ENCODE results near the gene RND1. TPM values are rescaled to one million over a fixed set of nuclear protein-coding genes. Genes with fewer than 3 reads are reported as not detected.
"Not testable (repeated sequence)": the region's sequence is repeated elsewhere in the genome, so short reads cannot be mapped to it uniquely, and the experiment has no call there.

Gene RND1
- total RNA-seq, 2 experiments from 2014 or later = 2.3 to 2.9 TPM

DNA sequence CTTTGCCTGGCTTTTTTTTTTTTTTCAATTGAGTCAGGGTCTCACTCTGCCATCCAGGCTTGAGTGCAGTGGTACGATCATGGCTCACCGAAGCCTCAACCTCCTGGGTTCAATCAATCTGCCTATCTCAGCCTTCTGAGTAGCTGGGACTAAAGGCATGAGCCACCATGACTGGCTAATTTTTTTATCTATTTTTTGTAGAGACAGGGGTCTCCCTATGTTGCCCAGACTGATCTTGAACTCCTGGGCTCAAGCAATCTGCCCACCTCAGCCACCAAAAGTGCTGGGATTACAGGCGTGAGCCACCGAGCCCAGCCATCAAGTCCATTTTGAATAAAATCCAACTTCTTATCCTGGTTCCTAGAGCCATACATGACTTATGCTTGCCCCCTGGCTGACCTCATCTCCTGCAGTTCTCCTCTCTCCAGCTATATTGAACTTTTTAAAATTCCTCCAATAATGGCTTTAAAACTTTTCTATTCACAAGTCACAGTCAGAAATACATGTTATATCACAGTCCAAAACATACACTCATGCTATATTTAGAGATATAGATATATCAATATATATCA is 10.4 kb upstream of the RND1 start:
- CTCF ChIA-PET = interaction anchor here (0.6 kb wide), 1 partner anchor 103 kb away, joined by 3 read pairs; no protein-coding TSS in a partner anchor
- POLR2A ChIA-PET = interaction anchor here (0.6 kb wide), 2 partner anchors 17 to 24 kb away, joined by 5 to 8 read pairs; partner anchors contain the start of gene DDX23

DNA sequence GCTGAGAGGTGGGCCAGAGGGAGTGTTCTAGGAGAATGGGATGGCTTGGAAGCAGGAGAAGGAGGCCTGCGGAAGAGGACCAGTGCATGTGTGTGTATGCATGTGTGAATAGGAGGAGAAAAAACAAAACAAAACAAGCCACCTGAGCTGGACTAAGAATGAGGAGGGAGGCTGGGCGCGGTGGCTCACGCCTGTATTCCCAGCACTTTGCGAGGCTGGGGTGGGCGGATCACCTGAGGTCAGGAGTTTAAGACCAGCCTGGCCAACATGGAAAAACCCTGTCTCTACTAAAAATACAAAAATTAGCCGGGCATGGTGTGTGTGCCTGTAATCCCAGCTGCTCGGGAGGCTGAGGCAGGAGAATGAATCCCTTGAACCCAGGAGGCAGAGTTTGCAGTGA is 7.9 kb upstream of the RND1 start:
- POLR2A ChIA-PET = not testable (repeated sequence)
- CTCF ChIA-PET = interaction anchor here (0.6 to 1.4 kb wide), 4 partner anchors 13 to 54 kb away, joined by 3 to 6 read pairs (median 4); no protein-coding TSS in a partner anchor

DNA sequence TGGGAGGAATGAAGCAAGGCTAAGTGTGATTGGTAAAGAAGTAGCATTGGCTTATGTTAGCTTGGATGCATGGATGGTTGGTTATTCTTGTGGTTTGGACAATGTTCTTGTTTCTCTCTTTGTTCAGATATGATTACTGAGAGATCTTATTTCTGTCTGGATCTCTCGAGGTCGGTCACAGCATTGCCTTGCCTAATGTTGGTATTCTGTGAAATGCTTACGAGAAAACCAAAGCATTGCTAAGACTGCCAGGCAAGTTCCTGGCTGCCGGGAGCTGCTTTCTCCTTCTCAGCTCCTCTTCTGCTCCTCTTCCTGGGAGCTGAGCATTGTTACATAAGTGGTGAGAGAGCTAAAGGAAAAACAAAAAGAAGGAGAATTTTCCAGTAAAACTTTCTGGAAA is 7.4 kb upstream of the RND1 start:
- POLR2A ChIA-PET = no interaction called here

DNA sequence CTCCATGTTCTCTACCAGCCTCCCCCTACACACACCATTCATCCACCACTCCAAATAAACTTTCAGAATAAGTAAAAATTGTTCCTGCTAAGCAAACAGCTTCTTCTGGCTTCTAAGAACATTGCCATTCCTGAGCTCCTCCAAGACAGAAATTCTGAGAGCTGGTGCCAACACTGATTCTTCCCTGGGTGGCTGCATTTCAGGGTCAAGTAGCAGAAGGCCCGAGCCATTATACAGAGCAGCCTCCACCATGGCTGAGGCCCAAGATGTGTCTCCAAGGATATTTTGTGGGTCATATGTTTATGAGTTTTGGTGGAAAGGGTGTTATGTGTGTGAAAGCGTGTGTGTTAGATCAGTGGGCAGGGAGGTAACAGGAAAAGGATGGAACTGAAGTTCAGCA is 3.5 kb upstream of the RND1 start:
- ChIA-PET POLR2A (no interaction called here), CTCF (no interaction called here)

More for the DNA sequence above, 7.4 kb upstream of the RND1 start:
- CTCF ChIA-PET = interaction anchor here (0.6 to 1.4 kb wide), 6 partner anchors 14 to 54 kb away, joined by 3 to 6 read pairs (median 4); no protein-coding TSS in a partner anchor

DNA sequence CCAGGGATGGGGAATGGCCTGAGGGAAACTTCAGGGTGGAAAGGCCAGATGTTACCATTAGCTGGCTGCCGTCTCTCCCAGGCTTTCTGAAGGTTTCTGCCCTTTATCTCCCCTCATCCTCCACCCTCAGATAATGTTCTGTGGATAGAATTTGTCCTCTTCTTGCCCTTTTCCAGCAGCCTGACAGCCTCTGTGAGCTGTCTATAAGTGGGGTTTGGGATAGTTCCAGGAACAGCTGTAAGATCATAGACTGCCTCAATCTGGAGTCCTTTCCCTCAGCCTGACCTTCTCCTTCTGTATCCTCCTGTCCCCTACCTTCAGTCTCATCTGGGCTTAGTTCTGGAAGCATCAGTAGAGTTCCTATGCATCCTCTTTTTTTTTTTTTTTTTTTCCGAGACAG is 2.8 kb upstream of the RND1 start:
- POLR2A ChIA-PET = no interaction called here
- CTCF ChIA-PET = interaction anchor here (1.0 to 4.2 kb wide), 3 partner anchors 16 to 129 kb away, joined by 3 to 41 read pairs (median 5); partner anchors contain the start of gene DDX23

DNA sequence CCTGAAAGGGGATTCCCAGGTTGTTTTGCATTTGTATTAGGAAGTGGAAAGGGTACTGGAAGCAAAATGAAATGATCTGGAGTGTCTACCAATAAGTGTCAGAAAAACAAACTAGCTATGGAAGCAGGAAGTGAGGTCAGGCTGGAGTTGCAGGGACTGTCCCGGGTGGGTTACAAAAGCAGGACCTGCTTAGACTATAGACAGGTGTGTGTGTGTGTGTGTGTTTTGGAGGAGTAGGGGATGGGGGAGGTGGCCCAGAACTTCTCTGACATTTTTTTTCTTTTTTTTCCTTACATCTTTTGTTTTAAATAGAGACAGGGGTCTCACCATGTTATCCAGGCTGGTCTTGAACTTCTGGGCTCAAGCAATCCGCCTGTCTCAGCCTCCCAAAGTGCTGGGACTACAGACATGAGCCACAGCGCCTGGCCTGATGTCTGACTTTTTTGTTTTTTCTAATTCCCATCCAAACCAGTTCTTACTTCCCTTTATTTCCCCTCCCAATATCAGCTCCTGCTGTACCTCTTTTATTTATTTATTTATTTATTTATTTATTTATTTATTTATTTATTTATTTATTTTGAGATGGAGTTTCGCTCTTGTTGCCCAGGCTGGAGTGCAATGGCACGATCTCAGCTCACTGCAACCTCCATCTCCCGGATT is 512 bp upstream of the RND1 start:
- POLR2A ChIA-PET = interaction anchor here (2.0 kb wide), 1 partner anchor 13 kb away, joined by 19 read pairs; the partner anchor contains the start of gene DDX23

DNA sequence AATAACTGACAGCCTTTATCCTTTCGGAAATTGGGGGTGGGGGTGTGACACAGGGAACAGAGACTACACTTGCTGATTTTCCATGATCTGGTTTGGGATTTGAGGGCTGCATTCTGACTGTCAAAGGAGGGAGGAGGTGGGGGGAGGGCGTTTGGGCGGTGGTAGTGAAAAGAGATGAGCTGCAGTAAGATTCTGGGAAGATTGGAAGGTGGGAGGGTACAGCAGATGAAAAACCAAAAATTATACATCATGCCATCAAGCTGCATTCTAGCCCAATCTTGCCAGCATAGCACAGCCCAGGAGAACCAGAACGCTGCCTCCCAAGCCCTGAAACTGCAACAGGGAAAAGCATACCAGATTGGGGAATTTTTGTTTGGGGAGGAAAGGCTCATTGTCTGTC is 2.4 kb downstream of the RND1 start:
- POLR2A ChIA-PET = interaction anchor here (0.6 kb wide), 1 partner anchor 110 kb away, joined by 4 read pairs; no protein-coding TSS in a partner anchor
- CTCF ChIA-PET = interaction anchor here (0.9 to 1.3 kb wide), 2 partner anchors 10 to 77 kb away, joined by 3 to 6 read pairs; no protein-coding TSS in a partner anchor

More for the DNA sequence above, 512 bp upstream of the RND1 start:
- CTCF ChIA-PET = interaction anchor here (0.9 to 4.2 kb wide), 5 partner anchors 9 to 52 kb away, joined by 3 to 41 read pairs (median 5); partner anchors contain the start of gene DDX23

DNA sequence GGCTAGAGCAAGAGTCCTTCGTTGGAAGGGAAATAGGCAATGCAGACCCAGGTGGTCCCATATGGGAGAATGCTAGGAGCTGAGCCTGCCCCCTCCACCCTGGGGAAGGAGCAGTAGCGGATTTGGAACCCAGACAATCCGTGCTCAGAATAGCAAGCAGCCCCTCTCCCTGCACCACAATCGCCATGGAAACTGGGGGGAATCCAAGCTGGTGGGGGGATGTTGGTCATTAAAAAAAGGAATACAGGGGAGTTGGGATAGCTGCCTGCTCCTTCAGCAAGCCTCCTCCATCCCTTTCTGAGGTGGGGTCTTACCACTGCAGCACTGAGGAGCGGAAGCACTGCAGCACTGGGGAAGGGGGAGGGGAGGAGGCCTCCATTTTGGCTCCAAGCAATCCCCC is 2.9 kb downstream of the RND1 start:
- POLR2A ChIA-PET = no interaction called here
- CTCF ChIA-PET = interaction anchor here (0.9 to 1.3 kb wide), 2 partner anchors 9 to 77 kb away, joined by 3 to 6 read pairs; no protein-coding TSS in a partner anchor

DNA sequence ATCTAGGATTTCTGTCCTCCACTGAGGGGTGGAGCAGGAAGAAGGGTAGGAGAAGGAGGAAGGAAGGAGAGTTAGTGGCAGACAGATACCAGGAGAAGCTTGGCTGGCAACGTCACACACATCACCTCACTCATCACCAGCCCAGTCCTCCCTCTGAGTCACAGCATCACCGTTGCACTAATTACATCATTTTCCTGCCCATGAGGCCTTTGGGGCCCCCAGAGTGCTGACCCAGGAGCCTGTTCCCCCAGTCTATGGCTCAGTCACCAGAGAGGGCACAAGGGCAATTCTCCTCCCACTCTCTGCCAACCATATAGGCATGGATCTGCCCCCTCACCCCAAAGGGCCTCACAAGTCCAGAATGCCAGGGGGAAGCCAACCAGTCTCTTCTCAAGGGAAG is 4.6 kb downstream of the RND1 start:
- ChIA-PET CTCF (no interaction called here), POLR2A (interaction anchor here (0.6 kb wide), 1 partner anchor 119 kb away, joined by 3 read pairs; no protein-coding TSS in a partner anchor)

DNA sequence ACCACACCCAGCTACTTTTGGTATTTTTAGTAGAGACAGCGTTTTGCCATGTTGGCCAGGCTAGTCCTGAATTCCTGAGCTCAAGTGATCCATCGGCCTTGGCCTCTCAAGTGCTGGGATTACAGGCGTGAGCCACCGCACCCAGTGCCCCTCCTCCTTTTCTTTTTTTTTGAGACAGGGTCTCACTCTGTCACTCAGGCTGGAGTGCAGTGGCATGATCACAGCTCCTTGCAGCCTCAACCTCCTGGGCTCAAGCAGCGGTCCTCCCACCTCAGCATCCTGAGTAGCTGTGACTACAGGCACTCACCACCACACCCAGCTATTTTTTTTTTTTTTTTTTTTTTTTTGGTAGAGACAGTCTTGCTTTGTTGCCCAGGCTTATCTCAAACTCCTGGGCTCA is 5.4 kb downstream of the RND1 start:
- ChIA-PET CTCF (interaction anchor here (0.7 to 3.3 kb wide), 2 partner anchors 30 to 133 kb away, joined by 3 to 15 read pairs; no protein-coding TSS in a partner anchor), POLR2A (interaction anchor here (0.6 kb wide), 1 partner anchor 120 kb away, joined by 3 read pairs; no protein-coding TSS in a partner anchor)

DNA sequence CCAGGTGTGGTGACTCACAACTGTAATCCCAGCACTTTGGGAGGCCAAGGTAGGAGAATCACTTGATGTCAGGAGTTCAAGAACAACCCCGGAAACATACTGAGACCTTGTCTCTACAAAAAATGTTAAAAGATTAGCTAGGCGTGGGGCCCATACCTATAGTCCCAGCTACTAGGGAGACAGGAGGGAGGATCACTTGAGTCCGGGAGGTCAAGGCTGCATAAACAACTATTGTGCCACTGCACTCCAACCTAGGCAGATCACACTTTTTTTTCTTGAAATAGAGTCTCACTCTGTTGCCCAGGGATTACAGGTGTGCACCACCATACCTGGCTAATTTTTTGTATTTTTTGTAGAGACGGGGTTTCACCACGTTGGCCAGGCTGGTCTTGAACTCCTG is 6.1 kb downstream of the RND1 start:
- ChIA-PET POLR2A (no interaction called here), CTCF (interaction anchor here (0.7 to 3.3 kb wide), 2 partner anchors 31 to 134 kb away, joined by 3 to 15 read pairs; no protein-coding TSS in a partner anchor)

DNA sequence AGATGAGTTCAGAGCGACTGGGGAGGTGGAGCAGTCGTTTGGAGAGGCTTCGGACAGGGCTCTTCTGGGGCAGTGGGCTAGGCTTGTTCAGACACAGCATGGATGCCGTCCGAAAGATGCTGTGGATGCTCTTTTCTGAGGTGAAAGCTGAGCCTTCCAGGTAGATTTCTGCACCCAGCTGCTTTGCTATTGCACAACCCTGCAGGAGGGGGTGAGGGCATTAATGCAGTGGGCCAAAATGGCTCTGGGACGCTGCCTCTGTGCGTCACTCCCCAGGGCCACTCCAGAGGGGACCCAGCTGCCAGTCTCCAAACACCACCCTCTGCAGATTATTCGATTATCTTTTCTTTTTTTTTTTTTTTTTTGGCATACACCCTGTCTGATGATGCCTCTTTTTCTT is 7.6 kb downstream of the RND1 start:
- CTCF ChIA-PET = interaction anchor here (0.5 to 3.3 kb wide), 6 partner anchors 32 to 474 kb away, joined by 3 to 15 read pairs (median 3); a partner anchor contains a TSS
- POLR2A ChIA-PET = interaction anchor here (0.6 kb wide), 1 partner anchor 162 kb away, joined by 10 read pairs; no protein-coding TSS in a partner anchor

DNA sequence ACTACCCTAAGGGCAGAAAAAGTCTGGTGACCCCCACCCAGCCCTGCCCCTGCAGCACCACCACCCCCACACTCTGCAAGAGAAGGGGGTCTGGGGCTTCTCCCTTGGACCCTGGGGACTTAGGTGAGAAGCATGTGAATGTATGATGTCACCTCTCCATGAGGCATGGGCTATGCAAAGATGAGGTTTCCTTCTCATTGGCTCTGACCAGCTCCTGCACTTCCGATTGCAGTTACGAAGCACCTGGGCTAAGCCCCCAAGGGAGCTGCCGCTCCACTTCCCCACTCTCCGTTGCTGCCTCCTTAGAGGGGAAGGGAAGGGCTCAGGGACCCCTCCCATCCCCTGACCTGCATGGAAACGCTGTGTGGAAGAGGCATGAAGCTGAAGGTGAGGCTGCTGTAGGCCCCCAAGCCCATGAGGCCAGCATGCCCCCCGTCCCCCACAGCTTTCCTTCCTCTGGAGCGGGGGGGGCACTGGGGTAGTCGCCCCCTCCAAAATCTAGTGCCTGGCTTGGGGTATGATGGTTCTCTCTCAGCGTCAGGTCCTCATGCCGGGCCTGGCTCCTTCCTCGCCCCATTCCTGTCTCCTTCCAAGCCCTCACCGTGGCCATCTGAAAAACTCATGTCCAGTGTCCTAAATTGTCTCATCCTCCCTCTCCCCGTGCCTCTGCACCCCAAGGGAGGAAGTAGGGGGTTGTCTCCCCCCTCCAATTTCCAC is 8.2 kb downstream of the RND1 start:
- POLR2A ChIA-PET = interaction anchor here (0.5 to 0.6 kb wide), 2 partner anchors 40 to 162 kb away, joined by 3 to 10 read pairs; no protein-coding TSS in a partner anchor
- CTCF ChIA-PET = interaction anchor here (0.6 to 3.3 kb wide), 4 partner anchors 33 to 475 kb away, joined by 3 to 15 read pairs (median 3); no protein-coding TSS in a partner anchor

DNA sequence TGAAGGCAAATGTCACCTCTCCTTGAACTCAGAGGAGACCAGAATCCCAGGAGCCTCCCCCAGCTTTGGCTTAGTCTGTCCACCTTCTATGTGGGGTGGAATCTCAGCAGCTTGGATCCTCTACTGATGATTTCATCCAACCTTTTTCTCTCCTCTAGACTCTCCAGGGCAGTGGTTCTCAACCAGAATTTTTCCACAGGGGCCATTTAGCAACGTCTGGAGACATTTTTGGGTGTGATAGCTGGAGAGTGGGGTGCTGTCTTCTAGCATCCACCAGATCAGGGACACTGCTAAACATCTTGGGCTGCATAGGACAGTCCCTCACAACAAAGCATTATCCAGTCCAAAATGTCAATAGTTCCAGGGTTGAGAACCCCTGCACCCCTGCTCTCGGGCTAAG is 9.3 kb downstream of the RND1 start:
- CTCF ChIA-PET = interaction anchor here (1.8 kb wide), 1 partner anchor 34 kb away, joined by 7 read pairs; no protein-coding TSS in a partner anchor
- POLR2A ChIA-PET = no interaction called here

DNA sequence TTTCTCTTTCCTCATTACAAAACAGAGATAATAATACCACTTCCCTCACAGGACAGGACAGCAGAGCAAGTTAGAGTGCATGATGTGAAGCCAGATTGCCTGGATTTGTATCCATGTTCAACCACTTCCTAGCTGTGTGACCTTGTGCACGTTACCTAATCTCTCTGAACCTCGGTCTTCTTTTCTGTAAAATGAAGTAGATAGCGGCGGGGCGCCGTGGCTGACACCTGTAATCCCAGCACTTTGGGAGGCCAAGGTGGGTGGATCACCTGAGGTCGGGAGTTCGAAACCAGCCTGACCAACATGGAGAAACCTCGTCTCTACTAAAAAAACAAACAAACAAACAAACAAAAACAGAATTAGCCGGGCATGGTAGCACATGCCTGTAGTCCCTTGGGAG is 10.7 kb downstream of the RND1 start:
- POLR2A ChIA-PET = not testable (repeated sequence)
- CTCF ChIA-PET = interaction anchor here (0.7 to 5.7 kb wide), 4 partner anchors 36 to 134 kb away, joined by 3 to 75 read pairs (median 34); a partner anchor contains a TSS

DNA sequence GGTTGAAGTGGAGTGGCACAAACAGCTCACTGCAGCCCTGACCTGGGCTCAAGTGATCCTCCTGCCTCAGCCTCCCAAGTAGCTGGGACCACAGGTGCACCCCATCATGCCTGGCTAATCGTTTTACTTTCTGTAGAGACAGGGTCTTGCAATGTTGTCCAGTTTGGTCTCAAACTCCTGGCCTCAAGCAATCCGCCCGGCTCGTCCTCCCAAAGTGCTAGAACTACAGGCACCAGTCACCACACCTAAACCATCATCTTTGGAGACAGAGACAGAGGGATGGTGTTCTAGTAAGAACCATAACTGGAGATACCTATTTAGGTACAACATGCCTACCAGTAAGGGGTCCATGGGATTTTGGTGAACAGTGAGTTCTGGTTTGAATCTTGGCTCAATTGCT is 11.2 kb downstream of the RND1 start:
- ChIA-PET POLR2A (no interaction called here), CTCF (interaction anchor here (2.2 to 5.7 kb wide), 5 partner anchors 32 to 134 kb away, joined by 8 to 75 read pairs (median 42); a partner anchor contains a TSS)

DNA sequence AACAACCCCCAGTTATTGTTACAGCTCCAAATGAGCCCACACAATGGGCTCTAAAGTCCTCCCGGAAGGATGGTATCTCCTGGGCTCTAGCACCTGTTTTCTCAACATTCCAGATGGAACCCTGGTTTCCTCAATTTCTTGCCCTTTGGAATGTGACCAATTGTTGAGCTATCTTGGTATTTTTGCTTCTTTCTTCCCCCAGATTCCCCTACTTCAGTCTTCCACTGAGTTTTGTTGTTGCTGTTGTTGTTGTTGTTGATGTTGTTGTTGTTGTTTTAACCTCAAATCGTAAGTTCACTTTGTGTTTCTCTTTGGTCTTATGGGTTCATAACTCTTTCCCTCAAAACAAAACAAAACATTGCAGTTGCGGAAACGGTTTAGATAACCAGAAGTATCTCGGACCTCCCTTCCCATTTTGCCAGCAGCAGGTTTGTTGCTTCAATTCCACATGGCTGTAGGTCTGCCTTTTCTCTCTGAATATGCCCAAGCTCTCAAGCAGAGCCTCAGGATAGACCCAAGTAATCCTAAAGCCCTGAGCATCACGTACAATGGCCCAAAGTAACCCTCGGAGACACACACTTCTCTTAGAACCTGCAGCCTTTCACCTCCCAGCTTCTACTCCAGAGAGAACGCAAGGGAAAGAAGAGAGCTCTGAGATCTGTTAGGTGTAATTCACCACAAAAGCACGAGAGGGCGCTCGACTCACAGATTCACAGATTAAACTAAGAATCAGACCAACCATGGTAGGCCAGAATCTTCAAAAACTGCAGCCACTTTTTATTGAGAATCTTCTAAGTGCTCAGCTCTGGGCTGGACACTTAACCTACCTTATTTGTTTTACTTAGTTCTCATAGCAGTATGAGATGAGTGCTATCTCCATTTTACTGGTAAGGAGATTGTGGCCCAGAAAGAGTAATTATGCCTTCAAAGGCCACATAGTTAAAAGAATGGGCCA is 12.7 kb downstream of the RND1 start:
- ChIA-PET POLR2A (interaction anchor here (0.5 to 2.5 kb wide), 4 partner anchors 12 to 168 kb away, joined by 3 to 19 read pairs (median 5); partner anchors contain the start of gene RND1), CTCF (interaction anchor here (0.6 to 5.7 kb wide), 32 partner anchors 9 to 191 kb away, joined by 3 to 75 read pairs (median 5); partner anchors contain the start of genes ARF3, RND1 and WNT1)
